Aorta (tissue), 5 donors: ENCODE results near the gene OARD1. TPM values are rescaled to one million over a fixed set of nuclear protein-coding genes. Genes with fewer than 3 reads are reported as not detected.
A peak's percentile ranks its signal among the peaks of the same experiment; 100 is the strongest.

ENCODE experiments used
- ATAC-seq: fragments of 200-7000 bp; cut with Tn5 transposase; one replicate; pipeline ENCODE4 v1.9.1; 2022; ENCODE audit warnings: moderate library complexity; ENCODE audit not compliant: low FRiP score
- DNase-seq, 2 donors: peaks; one replicate each; pipeline ENCODE4 v3.0.0-alpha.2; 2020
- H3K27ac ChIP-seq, 2 donors: one replicate each; pipeline ENCODE4 v1.5.1; 2013; ENCODE audit warnings: low read length in 2 of 2, mild to moderate bottlenecking in 2 of 2, moderate library complexity in 2 of 2, control low read depth in 1 of 2, inconsistent platforms in 1 of 2, low read depth in 1 of 2
- H3K27me3 ChIP-seq, 2 donors: one replicate each; pipeline ENCODE4 v1.6.1; 2013; ENCODE audit warnings: control low read depth in 1 of 2, low read length in 1 of 2, mild to moderate bottlenecking in 1 of 2, moderate library complexity in 1 of 2; ENCODE audit not compliant: insufficient read depth in 2 of 2, control insufficient read depth in 1 of 2
- H3K36me3 ChIP-seq, 2 donors: one replicate each; pipeline ENCODE4 v1.6.1; 2013; ENCODE audit warnings: control low read depth in 1 of 2, low read length in 1 of 2, mild to moderate bottlenecking in 1 of 2; ENCODE audit not compliant: insufficient read depth in 2 of 2, control insufficient read depth in 1 of 2
- H3K4me1 ChIP-seq, 2 donors: one replicate each; pipeline ENCODE4 v1.6.1; 2013; ENCODE audit warnings: low read length in 2 of 2, control low read depth in 1 of 2, mild to moderate bottlenecking in 1 of 2, moderate library complexity in 1 of 2; ENCODE audit not compliant: insufficient read depth in 2 of 2, control insufficient read depth in 1 of 2
- H3K4me3 ChIP-seq, 2 donors: one replicate each; pipeline ENCODE4 v1.5.1; 2013; ENCODE audit warnings: low read length in 2 of 2, control low read depth in 1 of 2, mild to moderate bottlenecking in 1 of 2
- H3K9me3 ChIP-seq: one replicate; pipeline ENCODE4 v1.6.1; 2013; ENCODE audit warnings: mild to moderate bottlenecking, low read length; ENCODE audit not compliant: control insufficient read depth
- WGBS, 2 donors: extraction: QIAGEN DNeasy Blood & Tissue Kit; methylation state at CpG; one replicate each; pipeline ENCODE4 v1.1.7; 2013; 5-methylcytosine and 5-hydroxymethylcytosine counted together
- intact Hi-C, 2 donors: fragments of 100-400 bp; cut with DNase I; formaldehyde crosslinking; loops; one replicate each; pipeline versions ENCODE4 v1.14.2 to v1.15.0; 2022
- polyA plus RNA-seq, 2 donors: library from polyadenylated mRNA; stranded (reverse); fragments of 200-250 nt; gene quantifications; one replicate each; pipeline ENCODE4 v1.2.3, GENCODE V29; 2013
- total RNA-seq, 2 donors: library from RNA; stranded (reverse); fragmentation: NEBNext Ultra II Directional; extraction: Animal tissue kit (Norgen Biotek cat#: 25700); gene quantifications; one replicate each; pipeline ENCODE4 v1.2.1, GENCODE V29; 2021
- donor health status: healthy with polysubstance abuse.
- donor health status: Bipolar disorder and iron deficiency.
- donor health status: DM: no; HTN: no; CAD: no.
- donor health status: DM: no; HTN: no; CAD: no.
- donor health status: DM: yes; HTN: yes; CAD: no.

Gene OARD1
- total and polyA plus RNA-seq, 4 donors = 11.3 to 38.1 (median 18.4) TPM

- no peaks in the 10 kb centered on the region for H3K36me3 ChIP-seq
- H3K9me3 ChIP-seq = no peaks in the 10 kb centered on the region
- peak overlapping the region; percentile 8 to 10 for H3K4me3 ChIP-seq
- ATAC-seq (no peak), DNase-seq (no peak)
- H3K27ac ChIP-seq = no peak overlapping the region
- H3K27me3 ChIP-seq = no peaks in the 10 kb centered on the region
- intact Hi-C loops = loop anchor here (1.0 to 5.0 kb wide), 4 partner anchors 22 to 1046 kb away; no protein-coding TSS in a partner anchor
- H3K4me1 ChIP-seq = no peaks in the 10 kb centered on the region
- 43 to 50% methylated on average over 13 of the region's 13 CpGs for WGBS, 2 donors
Observed at GRCh38 chr6:41028561-41029412, 43.4 kb downstream of the OARD1 start.

DNA sequence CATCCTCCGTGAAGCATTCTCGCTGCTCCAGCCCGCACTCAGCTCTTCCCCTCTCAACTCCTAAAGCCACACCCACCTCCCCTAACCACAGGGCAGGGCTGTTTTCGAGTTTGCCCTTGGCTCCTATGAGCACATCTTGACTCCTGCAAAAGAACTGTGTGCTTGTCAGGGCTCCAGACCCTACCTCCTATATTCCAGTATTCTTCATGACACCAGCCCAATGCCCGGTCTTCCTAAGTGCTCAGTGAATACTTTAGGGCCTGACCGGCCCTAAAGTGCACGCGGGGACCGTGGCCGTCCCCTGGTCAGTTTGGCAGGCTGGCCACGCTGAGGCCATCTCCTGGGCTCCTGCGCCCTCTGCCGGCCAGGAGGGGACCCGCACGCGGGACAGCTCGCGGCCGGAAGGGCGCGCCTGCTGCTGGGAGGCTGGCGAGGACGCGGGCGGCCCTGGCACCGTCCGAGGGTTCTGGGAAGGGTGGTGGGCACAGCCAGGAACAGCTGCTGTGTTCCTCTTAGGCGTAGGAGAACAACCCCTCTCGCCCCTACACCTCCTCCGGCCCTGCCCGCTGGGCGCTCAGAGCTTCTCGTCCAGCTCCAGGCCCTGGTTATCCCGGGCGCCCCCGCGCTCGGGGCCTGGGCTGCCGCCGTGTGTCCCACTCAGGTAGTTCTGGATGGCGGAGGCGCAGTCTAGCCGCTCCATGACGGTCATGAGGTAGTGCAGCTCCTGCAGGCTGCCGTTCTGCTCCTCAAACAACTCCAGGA, 44.2 kb downstream of the OARD1 start:
- Histone ChIP-seq H3K4me1 (no peaks in the 10 kb centered on the region), H3K9me3 (no peaks in the 10 kb centered on the region), H3K27me3 (no peaks in the 10 kb centered on the region), H3K4me3 (peak overlapping the region; percentile 8 to 10), H3K36me3 (no peaks in the 10 kb centered on the region), H3K27ac (no peak overlapping the region)
- DNase-seq (peak; percentile 88 to 97), ATAC-seq (peak; percentile 95)
- intact Hi-C loops = loop anchor here (1.0 to 5.0 kb wide), 4 partner anchors 22 to 1046 kb away; no protein-coding TSS in a partner anchor
- WGBS, 2 donors = 2 to 3% methylated on average over 45 of the region's 45 CpGs

DNA sequence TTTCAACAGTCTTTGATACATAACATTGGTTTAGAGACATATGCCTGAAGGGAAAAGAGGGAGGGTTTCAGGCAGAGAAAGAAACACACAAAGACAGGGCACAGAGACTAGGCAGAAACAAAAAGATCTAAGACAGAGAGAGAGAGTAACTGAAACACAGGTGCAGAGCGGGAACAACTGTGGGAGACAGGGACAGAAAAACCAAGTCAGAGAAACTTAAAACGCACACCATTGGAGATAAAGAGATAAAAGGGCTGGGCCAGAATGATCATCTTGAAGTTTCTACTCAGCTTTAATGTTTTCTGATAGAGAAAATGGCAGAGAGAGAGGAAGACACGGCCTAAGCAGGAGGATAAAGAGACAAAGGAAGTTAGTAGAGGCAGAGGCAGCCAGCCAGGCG, 44.9 kb downstream of the OARD1 start:
- ATAC-seq (no peak), DNase-seq (no peak)
- Histone ChIP-seq H3K27me3 (no peaks in the 10 kb centered on the region), H3K4me3 (no peak overlapping the region), H3K9me3 (no peaks in the 10 kb centered on the region), H3K36me3 (no peaks in the 10 kb centered on the region), H3K4me1 (no peaks in the 10 kb centered on the region), H3K27ac (no peak overlapping the region)
- WGBS, 2 donors = 61 to 75% methylated on average over 4 of the region's 4 CpGs
- intact Hi-C loops = loop anchor here (5.0 kb wide), 3 partner anchors 40 to 1045 kb away; no protein-coding TSS in a partner anchor

- intact Hi-C loops = loop anchor here (5.0 kb wide), 3 partner anchors 41 to 1044 kb away; no protein-coding TSS in a partner anchor
- H3K36me3 ChIP-seq = no peaks in the 10 kb centered on the region
- 72% methylated on average over 3 of the region's 3 CpGs for WGBS, 2 donors
- H3K9me3 ChIP-seq = no peaks in the 10 kb centered on the region
- no peak for DNase-seq
- H3K27ac ChIP-seq = no peak overlapping the region
- no peaks in the 10 kb centered on the region for H3K27me3 ChIP-seq
- H3K4me1 ChIP-seq = no peaks in the 10 kb centered on the region
- no peak for ATAC-seq
- H3K4me3 ChIP-seq = no peak overlapping the region
Observed at GRCh38 chr6:41025966-41026530, 46.1 kb downstream of the OARD1 start.

DNA sequence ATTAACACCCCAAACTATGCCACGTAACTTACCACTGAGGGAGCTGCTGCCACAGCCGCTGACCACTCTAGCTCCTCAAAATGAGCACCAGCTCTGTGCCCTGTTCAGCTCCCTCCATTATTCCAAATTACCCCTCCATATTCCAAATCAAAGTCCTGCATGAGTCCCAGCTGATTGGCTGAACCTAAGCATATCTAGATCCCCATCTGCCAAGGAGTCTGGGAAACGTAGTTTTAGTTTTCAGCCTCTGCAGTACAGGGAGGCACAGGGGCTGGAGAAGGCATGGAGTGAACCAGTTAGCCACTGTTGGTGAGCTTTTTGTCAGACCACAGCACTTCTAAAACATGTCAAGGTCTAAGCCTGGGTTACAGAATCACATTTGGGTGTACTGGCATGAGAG, 49.0 kb downstream of the OARD1 start:
- no peak overlapping the region for H3K4me3 ChIP-seq
- 89 to 92% methylated on average over 3 of the region's 3 CpGs for WGBS, 2 donors

GRCh38 chr6:41022294-41022693, 49.9 kb downstream of the OARD1 start:
- Histone ChIP-seq H3K27me3 (no peaks in the 10 kb centered on the region), H3K9me3 (peaks cover 3% of the 10 kb centered on the region), H3K36me3 (no peaks in the 10 kb centered on the region), H3K4me3 (no peak overlapping the region), H3K4me1 (no peaks in the 10 kb centered on the region), H3K27ac (no peak overlapping the region)
- ATAC-seq (no peak), DNase-seq (no peak)
- intact Hi-C loops = no loop called here

More for the DNA sequence above, 49.0 kb downstream of the OARD1 start:
- no peak overlapping the region for H3K27ac ChIP-seq
- ATAC-seq = no peak
- no peaks in the 10 kb centered on the region for H3K27me3 ChIP-seq
- intact Hi-C loops = no loop called here
- no peaks in the 10 kb centered on the region for H3K36me3 ChIP-seq
- DNase-seq = no peak
- peaks cover 3% of the 10 kb centered on the region for H3K9me3 ChIP-seq
- H3K4me1 ChIP-seq = no peaks in the 10 kb centered on the region

DNA sequence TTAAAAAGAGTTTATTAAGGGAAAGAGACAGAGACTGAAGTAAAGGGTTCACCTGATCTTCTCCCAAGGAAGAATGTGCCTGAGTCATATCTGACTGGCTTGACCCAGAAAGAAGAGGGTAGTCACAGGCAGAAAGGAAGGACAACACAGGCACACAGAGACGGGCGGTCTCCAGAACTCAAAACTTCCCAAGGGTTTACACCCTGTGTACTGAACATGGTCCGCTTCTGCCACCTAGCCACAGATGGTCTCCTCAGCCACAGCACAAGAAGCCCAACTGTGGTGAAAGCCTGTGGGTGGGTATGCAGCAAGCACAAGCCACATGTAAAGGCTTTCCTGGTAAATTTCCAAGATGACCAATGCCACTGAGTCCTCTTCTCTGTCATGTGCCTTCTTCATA, 50.3 kb downstream of the OARD1 start:
- H3K27me3 ChIP-seq = no peaks in the 10 kb centered on the region
- peaks cover 3% of the 10 kb centered on the region for H3K9me3 ChIP-seq
- DNase-seq = no peak
- 78 to 87% methylated on average over 3 of the region's 3 CpGs for WGBS, 2 donors
- H3K4me3 ChIP-seq = no peak overlapping the region
- no peaks in the 10 kb centered on the region for H3K4me1 ChIP-seq
- H3K36me3 ChIP-seq = no peaks in the 10 kb centered on the region
- no peak for ATAC-seq
- no peak overlapping the region for H3K27ac ChIP-seq
- intact Hi-C loops = no loop called here

DNA sequence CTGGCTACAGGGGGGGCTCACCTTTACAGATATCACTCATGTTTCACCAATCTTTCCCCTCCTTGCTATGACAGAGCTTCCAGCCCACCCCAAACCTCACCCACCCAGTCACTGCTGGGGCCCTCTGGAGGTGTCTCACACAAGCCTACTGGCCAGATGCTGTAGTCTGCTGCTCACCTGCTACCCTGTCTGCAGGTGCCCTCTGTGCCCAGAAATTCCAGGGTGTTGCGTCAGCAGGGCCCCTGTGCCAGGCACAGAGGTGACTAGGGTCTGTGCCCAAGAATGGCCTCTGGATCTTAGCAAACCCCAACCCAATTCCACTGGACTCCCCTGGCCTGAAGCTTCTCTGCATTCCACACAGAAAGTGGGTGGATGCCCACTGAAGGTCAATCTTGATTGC, 54.5 kb downstream of the OARD1 start:
- Histone ChIP-seq H3K4me1 (no peaks in the 10 kb centered on the region), H3K27me3 (no peaks in the 10 kb centered on the region), H3K9me3 (peaks cover 3% of the 10 kb centered on the region), H3K4me3 (no peak overlapping the region), H3K36me3 (no peaks in the 10 kb centered on the region), H3K27ac (no peak overlapping the region)
- intact Hi-C loops = no loop called here
- DNase-seq (no peak), ATAC-seq (no peak)
- 97 to 100% methylated on average over 1 of the region's 1 CpG for WGBS, 2 donors
